Stimulated activated CD8-positive, alpha-beta memory T cell treated with anti-CD3 and anti-CD28 coated beads, Interleukin-2, amount 100 ng/mL, for 48 hours (primary cell): ENCODE data around the gene NDUFS6.

Experiments
- DNase-seq, 2 donors: peaks; one replicate each; pipeline ENCODE4 v3.0.0-alpha.2; 2020; ENCODE audit warnings: low read depth in 2 of 2

The NDUFS6 gene

GRCh38 chr5:1765141-1765879, 35.9 kb upstream of the NDUFS6 start:
- DNase-seq: no peak

GRCh38 chr5:1765880-1766235, 35.3 kb upstream of the NDUFS6 start:
- DNase-seq: no peak

DNA sequence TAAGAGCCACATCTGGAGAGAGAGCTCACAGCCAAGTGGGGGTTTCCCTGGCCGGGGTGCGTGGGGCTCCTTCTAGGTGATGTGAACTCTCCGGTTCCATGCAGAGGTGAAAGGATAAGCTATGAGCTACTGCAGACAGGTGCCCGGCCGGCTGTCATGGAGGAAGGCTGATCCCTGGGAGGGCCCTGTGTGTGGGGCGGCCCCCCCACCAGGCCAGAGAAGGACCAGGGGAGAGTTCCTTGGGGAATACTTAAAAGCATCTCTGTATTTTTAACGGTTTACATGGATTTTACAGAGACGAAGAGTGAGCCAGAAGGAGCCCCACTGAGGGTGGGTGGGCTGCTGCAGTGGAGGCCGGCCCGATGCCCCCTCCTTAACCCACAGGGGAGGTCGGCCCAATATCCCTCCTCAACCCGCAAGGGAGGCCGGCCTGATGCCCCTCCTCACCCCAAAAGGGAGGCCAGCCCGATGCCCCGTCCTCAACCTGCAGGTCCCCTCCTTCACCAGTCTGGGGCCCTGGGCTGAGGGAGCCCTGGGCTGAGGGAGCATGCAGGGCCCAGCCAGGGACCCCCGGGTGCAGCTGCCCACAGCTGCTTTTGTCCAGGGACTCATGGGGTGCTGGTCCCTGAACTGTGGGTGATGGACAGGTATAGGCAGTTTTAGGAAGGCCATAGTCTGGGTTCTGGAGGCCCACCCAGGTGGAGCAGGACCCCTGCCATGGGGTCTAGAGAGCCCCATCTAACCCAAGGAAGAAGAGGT, 33.5 kb upstream of the NDUFS6 start:
- no peak for DNase-seq

- no peak for DNase-seq
Observed at GRCh38 chr5:1768283-1769000, 32.8 kb upstream of the NDUFS6 start.

DNA sequence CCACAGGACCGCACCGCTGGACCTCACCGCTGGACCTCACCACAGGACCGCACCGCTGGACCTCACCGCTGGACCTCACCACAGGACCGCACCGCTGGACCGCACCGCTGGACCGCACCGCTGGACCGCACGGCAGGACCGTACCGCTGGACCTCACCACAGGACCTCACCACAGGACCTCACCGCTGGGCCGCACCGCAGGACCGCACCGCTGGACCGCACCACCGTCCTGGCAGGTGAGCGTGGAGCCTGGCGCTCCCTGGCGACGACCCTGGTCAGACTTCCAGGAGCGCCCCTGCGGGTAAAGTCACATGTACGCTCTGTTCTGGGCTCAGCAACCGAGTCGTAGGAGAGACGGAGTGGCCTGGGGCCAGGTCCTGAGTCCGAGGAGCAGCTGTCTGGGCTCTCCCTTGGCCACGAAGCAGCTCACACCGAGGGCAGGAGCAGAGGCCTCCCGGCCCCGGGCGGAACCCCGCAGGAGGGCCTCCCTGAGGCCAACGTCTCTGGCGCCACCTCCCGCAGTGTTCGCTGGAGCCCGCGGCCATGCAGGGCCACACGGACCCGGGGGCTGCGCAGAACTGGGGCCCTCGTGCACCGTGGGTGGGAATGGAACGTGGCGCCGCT, 32.1 kb upstream of the NDUFS6 start:
- no peak for DNase-seq

DNA sequence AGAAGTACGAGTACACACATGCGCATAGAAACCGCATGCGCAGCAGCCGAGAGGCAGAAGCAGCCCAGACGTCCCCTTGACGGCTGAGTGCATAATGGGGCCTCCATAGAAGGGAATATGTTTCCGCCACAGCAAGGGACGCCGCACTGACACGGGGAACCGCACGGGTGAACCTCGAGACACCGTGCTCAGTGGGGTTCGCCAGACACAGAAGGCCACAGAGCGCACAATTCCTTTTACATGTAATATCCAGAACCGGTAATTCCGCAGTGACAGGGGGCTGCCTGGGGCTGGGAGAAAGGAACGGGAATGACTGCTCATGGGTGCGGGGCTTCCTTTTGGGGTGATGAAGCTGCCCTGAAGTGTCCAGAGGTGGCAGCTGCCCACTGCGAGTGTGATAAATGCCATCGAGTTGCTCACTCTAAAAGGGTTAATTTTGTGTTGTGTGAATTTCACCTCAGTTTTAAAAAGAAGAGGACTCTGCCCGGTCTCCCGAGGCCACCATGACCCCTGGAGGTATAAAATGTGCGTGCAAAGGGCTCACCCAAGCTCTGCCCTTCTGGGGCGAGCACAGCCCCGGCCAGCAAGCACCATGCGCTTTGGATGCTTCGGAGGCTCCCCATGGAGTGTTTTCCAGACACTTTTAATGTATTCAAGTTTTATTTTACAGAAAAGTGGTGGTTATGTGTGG, 31.3 kb upstream of the NDUFS6 start:
- no peak for DNase-seq

DNA sequence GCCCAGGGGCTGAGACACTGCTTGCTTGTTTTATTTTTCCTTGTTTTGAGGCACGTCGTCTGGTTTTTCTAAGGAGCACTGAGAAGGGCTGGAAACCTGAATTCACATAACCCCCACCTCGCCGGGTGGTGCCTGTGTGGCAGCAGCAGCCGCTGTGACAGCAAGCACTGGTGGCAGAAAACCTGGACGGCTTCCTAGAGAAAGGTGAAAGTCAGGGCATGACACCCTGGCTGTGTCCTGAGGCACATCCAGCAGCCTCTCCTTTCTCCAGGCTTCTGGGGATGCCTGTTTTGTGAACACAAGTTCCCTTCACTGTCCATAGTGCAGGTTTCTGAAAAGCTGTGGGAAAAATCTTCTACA, 30.8 kb upstream of the NDUFS6 start:
- DNase-seq: no peak

- no peak for DNase-seq
Observed at GRCh38 chr5:1771149-1772065, 29.8 kb upstream of the NDUFS6 start.

DNA sequence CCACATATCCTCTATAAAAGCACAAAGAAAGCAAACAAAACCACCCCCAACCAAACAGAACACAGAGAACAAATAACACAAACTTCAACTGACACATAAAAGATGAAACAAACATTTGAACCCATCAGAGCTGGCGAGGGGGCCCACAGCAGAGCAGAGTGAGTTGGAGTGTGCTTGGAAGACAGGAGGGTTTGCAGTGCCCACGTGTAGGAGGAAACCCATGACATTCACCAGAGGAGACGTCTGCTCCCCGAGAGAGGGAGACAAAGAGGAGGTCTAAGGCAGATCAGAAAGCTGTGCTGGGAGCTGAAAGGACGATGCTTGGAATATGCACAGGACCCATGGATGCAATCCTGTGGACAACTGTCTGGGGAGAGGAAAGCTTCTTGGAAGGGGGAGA, 28.6 kb upstream of the NDUFS6 start:
- no peak for DNase-seq

DNA sequence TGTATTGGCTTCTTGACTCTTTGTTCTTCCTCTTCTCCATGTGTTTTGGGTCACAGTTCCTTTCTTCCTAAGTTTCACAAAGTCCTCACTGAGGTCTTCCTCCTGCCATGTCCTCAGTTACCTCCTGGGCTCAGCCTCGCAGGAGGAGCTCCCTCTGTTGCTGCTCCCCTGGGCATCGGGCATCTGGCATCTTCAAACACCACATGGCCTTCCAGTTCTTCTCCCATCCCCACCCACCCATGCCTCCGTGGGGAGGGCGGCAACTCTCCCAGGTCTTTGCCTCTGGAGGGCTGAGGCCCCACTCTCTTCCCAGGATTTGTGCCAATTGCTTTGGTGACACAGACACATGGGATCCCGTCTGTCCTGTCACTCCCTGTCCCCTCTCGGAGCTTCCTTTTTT, 24.4 kb upstream of the NDUFS6 start:
- no peak for DNase-seq

GRCh38 chr5:1777281-1778137, 23.7 kb upstream of the NDUFS6 start:
- no peak for DNase-seq

- no peak for DNase-seq
Observed at GRCh38 chr5:1778138-1779020, 22.8 kb upstream of the NDUFS6 start.

DNA sequence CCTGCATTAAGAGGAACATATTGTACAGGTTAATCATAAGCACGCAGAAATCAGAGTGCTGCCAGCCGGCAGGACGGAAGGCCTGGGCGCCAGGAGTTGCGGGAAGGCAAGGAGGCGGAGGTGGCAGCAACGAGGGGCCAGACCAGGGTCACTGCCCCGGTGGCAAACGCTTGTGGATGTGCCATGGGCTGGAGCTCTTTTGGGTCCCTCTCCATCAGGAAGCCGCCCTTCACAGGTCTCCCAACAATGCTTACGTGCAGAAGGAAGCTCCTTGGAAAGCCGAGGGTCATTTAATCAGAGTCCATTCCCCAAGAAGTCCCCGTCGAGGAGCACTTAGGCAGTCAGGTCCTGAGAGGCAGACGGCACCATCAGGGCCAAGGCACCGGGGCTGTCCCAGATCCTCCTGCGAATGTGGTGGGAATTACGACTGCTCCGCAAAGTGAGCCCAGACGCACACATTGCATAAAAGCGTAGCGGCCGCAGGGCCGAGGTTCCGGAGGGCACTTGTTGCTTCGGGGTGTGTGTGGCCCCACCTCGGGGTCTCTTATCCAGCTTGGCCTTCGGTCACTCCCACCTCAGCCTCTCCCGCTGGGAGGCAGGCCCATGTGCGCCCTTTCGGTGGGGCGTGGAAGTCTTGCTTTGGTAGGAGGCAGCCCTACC, 22.1 kb upstream of the NDUFS6 start:
- DNase-seq: no peak

- DNase-seq: no peak
Observed at GRCh38 chr5:1779782-1780613, 21.2 kb upstream of the NDUFS6 start.

DNA sequence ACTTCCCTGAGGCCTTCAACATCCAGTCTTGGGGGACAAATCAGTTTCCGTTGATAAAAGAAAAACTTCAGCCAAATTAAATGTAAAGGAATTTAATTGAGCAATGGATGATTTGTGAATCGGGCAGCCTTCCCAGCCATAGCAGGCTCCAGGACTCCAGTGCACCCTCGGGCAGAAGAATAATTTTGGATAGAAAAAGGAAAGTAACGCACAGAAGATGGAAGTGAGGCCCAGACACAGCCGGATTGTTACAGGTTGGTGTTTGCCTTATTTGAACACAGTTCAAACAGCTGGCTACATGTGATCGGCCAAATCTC, 20.6 kb upstream of the NDUFS6 start:
- no peak for DNase-seq

DNA sequence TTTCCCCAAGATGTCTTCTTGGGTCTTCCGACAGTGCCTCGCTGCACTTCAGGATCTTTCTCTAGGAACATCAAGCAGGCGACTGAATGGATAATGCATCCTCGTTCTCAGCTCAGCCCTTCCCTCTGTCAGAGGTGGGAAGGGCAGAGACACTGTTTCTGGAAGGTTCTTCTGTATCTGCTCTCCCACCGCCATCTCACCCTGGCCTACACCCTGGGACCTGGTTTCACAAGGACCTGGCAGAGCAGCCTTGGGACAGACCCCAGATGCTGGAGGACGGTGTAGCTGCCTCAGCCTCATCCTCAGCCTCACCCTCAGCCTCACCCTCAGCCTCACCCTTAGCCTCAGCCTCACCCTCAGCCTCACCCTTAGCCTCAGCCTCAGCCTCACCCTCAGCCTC, 20.1 kb upstream of the NDUFS6 start:
- DNase-seq: no peak

DNA sequence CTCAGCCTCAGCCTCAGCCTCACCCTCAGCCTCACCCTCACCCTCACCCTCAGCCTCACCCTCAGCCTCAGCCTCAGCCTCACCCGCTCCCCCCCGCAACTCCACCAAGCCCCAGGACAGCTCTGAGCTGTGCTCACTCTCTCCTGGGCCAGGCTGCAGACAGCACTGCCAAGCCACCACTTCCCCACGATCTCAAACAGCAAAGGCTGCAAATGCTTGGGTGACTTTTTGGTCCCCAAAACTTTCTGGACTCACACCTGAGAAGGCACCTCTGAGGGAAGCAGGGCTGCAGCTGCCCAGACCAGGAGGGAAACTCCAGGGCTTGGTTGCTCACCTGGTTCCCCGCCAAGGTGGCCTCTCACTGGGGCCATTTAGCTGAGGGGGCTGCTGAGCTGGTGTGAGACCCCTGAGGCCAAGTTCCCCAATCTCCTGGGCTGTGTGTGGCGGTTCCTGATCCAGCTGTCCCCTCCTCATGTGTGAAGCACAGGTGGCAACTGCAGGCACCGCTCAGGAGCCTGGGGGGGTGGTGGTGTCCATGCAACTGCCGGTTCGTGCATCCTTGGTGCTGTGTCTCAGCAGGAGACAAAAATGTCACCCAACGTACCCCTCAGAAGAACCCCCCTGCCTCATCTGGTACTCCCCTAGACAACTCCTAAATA, 19.4 kb upstream of the NDUFS6 start:
- no peak for DNase-seq
